Measurements from ENCODE around the gene CNTN1.
"Not testable (repeated sequence)": the region's sequence is repeated elsewhere in the genome, so short reads cannot be mapped to it uniquely, and the experiment has no call there.

CNTN1 gene

GRCh38 chr12:40711121-40711520 is 18.9 kb downstream of the CNTN1 start:
- no peak for DNase-seq

- no peak for DNase-seq
These were observed 22.4 kb downstream of the CNTN1 start for GRCh38 chr12:40714636-40715035.

DNA sequence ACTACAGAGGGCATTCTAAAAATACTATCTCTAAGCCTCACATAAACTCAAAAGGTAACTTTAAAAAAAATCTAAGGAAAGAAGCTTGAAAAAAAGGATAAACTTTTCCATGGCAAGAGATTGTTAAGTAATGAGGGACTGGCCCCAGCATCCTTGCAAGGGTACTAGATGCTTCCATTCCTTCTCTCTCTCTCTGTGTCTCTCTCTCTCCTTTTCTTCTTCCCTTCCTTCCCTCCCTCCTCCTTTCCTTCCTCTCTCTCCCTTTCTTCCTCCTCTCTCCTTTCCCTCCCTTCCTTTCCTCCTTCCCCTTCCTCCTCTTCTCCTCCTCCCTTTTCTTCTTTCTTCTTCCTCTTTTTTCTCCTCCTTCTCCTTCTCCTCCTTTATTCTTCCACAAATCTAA is 23.8 kb downstream of the CNTN1 start:
- no peak for DNase-seq

DNA sequence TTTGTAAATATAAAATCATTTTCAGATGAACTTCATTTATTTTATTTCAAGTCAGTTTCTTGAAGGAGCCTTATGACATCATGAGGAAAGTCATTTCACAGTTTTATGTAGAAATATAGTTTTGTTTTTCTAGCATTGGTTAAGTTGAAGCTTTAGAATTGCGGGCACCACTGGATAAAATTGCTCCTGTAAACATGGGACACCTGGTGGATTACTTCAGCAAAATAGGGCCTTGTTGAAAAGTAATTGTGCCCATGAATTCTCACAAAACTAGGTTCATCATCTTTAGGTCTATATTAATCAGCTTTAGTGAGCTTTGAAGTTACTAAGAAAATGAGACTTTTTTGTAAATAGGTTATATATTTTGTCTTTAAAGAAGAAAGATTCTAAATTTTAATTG is 25.3 kb downstream of the CNTN1 start:
- DNase-seq: no peak

GRCh38 chr12:40718878-40719372 is 26.7 kb downstream of the CNTN1 start:
- DNase-seq: no peak

DNA sequence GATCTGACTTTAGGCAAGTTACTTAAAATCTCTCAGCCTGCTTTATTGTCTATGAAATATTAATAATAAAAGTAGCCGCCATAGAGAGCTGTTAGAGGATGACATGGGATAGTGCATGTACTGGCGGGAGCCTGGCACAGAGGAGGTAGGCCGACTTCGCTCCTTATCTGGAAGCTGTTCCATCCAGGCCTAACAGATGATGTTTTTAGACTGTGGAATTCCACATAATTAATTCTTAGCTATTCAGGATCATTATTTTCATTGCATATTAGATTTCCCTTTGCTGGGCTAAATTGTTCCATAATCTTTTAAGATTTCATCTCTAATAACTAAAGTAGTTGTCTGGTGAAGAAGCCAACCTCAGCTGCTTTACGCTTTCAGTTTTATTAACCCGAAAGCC is 30.8 kb downstream of the CNTN1 start:
- DNase-seq: no peak

DNA sequence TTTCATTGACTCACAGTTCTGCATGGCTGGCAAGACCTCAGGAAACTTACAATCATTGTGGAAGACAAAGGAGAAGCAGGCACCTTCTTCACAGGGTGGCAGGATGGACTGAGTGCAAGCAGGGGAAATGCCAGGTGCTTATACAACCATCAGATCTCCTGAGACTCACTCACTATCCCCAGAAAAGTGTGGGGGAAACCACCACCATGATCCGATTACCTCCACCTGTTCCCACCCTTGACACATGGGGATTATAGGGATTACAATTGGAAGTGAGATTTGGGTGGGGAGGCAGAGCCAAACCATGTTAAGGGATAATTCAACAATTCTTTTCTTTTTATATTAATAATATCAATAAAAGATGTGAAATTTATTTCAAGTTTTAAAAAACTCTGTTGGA is 34.1 kb downstream of the CNTN1 start:
- no peak for DNase-seq

GRCh38 chr12:40727774-40728483 is 35.7 kb downstream of the CNTN1 start:
- no peak for DNase-seq

DNA sequence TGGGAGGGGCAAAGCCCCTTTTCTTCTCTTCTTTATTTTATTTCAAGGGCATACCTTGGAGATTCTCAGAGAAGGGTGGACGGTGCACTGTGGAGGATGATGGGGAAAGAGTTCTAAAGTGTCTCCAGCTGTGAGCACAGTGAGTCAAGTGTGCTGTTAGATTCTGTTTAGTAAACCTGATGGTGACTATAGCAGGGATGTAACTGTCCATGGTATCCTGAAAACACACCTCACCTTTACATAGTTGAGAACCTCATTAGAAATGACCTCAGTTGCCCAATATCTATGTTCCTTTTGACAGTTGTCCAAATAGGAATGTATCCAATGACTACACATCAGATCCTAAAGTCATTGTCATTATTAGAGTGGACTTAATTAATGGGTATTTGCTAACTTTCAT is 38.0 kb downstream of the CNTN1 start:
- no peak for DNase-seq

GRCh38 chr12:40733871-40734270 is 41.6 kb downstream of the CNTN1 start:
- no peak for DNase-seq

DNA sequence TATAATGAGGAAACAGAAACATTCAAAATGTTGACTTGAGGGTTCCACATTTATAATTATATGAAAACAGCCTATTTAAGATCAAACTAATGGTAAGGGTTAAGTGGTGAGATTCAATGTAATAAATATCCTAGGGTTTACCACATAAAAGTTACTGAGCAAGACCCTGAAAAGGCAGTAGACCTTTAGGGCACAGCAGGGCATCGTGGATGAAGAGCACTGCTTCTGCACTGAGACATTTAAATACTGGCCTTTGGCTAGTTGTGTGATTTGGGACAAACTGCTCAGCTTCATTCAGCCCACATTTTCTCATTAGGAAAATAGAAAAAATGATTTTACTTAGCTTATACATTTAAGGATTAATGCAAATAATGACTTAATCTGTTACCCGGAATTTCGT is 42.0 kb downstream of the CNTN1 start:
- no peak for DNase-seq

GRCh38 chr12:40735551-40736230 is 43.5 kb downstream of the CNTN1 start:
- DNase-seq: no peak

DNA sequence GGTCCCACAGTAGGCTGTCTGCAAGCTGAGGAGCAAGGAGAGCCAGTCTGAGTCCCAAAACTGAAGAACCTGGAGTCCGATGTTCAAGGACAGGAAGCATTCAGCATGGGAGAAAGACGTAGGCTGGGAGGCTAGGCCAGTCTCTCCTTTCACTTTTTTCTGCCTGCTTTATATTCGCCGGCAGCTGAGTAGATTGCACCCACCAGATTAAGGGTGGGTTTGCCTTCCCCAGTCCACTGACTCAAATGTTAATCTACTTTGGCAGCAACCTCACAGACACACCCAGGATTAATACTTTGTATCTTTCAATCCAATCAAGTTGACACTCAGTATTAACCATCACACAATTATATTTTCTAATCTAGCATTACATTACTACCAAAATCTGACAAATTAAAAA is 45.2 kb downstream of the CNTN1 start:
- not testable (repeated sequence) for DNase-seq

GRCh38 chr12:40738856-40739255 is 46.6 kb downstream of the CNTN1 start:
- no peak for DNase-seq

DNA sequence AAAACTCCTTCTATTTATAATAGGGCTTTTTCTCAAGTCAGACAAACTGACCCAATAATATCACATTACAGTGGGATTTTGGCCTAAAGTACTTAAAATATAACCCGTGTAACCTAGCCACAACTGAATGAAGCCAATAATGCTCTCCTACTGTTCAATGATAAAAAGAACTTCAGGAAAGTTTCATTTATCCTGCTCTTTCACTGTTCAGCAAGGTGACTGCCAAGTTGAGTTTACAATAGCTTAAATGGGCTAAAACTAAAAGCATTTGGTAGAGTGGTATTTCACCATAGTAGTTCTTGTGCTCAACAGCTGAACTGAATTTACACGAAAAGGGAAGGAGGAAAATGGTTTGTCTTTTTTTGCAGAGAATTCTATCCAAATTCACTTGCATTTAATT is 49.8 kb downstream of the CNTN1 start:
- DNase-seq: no peak

GRCh38 chr12:40745386-40745785 is 53.1 kb downstream of the CNTN1 start:
- DNase-seq: no peak

- DNase-seq: no peak
These were observed 57.6 kb downstream of the CNTN1 start for GRCh38 chr12:40749863-40750262.

- DNase-seq: no peak
These were observed 59.8 kb downstream of the CNTN1 start for GRCh38 chr12:40752011-40752410.

- no peak for DNase-seq
These were observed 68.6 kb downstream of the CNTN1 start for GRCh38 chr12:40760821-40761220.

DNA sequence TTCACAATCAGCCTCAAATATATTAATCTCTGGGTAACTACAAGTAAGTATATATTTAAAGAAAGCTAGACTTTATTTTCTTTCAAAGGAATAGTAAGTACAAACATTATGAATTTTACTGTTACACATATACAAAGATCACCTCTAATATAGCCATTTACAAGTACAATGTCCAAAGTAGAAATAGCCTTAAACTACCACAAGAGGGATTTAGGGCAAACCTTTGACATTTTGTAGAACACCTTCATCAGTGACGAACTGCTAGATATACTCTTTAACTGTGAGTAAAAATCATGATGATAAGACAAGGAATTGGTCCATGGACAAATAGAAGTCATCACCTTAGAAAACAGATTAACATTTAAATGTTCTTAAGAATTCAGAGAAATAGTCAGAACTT is 69.8 kb downstream of the CNTN1 start:
- DNase-seq: no peak

DNA sequence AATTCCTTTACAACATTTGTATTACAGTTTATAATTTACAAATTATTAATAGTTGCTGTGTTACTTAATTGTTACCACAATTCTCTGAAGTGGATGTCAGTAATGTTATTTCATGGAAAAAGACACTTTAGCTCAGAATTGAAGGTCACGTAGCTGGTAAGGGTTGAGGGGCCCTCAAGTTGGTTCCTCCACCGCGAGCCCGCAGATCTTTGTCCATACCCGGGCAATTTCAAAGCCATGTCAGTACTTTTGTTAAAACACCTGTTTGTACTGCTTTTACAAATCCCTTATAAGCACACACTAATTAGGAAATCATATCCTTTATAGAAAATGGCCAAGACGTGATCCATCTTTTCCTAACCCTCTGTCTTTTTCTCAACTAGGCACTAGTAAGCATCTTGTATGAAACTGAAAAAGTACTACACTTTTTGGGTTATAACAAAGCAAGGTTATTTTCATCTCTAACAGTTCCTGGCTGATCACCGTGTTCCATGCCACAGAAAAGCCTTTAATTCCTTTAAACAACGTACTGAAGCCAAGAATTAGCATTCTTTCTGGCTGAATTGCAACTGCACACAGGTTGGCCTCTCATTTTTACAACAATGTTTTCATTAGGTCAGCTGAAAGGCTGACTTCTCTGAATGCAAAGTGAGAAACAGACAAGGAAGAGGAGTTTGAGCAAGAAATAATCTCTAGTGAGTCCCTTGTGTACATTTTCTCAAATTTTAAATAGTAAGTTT is 76.1 kb downstream of the CNTN1 start:
- DNase-seq: no peak

- no peak for DNase-seq
These were observed 77.6 kb downstream of the CNTN1 start for GRCh38 chr12:40769846-40770245.

GRCh38 chr12:40770781-40771180 is 78.5 kb downstream of the CNTN1 start:
- DNase-seq: no peak

DNA sequence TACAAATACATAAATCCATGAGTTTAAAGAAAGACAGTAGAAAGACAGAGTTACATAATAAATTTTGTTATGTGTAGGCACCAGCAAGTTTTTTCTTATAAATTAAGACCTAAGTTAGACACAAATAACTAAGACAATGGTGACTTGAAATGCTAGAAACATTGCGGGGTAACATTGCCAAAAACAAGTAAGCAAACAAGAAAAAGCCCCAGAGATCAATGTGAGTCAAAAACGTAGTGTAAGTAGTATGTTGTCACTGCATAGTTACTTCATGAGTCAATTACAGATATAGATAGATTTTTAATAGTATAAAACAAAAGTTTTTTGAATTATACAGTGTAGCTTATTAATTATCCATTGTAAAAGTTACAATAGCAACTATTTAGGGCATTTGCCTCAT is 83.4 kb downstream of the CNTN1 start:
- DNase-seq: no peak
